Measurements from ENCODE around the gene STAT1.
"Not testable (repeated sequence)": the region's sequence is repeated elsewhere in the genome, so short reads cannot be mapped to it uniquely, and the experiment has no call there.

STAT1 gene

DNA sequence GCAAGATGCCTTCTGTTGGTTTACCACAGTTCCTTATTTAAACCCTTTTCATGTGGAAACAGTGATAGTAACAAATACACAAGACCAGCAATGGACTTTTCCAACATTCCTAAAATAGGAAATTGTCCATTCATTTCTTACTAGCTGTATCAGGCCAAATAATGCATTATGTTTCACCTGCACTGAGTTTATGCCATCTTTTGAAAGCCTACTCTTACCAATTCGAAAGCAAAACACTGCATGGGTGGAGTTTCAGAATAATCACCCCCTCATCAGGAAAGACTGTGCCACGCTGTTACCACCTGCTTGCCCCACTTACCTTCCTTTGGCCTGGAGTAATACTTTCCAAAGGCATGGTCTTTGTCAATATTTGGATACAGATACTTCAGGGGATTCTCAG, 37.5 kb downstream of the STAT1 start:
- DNase-seq (ENCODE audit: insufficient read length, low spot score) (no peak), FAIRE-seq (no peak)
- TF ChIP-seq POLR2A (IDR thresholded peaks at IDR 0.05; ENCODE audit: low read depth, low read length): no peak

DNA sequence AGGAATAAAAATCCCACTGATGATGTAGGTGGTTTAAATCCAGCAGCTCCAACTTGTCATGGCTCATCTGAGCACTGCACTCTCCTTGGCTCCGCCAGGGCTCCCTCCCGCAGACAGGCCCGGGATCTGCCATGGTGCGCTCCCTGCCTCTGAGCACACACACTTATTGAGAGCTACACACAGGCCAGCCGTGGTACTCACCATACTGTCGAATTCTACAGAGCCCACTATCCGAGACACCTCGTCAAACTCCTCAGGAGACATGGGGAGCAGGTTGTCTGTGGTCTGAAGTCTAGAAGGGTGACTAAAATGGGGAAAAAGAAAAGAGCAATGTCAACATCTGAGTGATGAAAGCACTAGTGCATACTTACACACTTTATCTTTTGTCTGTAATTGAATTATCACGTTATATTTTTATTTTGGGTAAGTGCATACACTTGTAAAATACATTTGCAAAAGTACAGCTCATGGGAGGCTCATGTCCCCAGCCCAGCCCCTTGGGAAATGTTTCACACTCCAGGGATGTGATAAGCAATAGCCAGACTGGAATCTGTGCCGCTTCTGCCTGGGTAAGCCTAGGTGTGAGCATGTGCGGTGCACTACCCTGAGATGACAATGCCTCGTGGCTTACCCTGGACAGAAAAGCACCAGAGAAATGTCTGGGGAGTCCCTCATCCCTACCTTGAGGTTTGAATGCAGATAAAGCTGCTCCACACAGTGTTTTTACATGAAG, 39.2 kb downstream of the STAT1 start:
- TF ChIP-seq POLR2A (IDR thresholded peaks at IDR 0.05; ENCODE audit: low read depth, low read length): no peak
- no peak for FAIRE-seq
- DNase-seq (ENCODE audit: insufficient read length, low spot score): no peak

DNA sequence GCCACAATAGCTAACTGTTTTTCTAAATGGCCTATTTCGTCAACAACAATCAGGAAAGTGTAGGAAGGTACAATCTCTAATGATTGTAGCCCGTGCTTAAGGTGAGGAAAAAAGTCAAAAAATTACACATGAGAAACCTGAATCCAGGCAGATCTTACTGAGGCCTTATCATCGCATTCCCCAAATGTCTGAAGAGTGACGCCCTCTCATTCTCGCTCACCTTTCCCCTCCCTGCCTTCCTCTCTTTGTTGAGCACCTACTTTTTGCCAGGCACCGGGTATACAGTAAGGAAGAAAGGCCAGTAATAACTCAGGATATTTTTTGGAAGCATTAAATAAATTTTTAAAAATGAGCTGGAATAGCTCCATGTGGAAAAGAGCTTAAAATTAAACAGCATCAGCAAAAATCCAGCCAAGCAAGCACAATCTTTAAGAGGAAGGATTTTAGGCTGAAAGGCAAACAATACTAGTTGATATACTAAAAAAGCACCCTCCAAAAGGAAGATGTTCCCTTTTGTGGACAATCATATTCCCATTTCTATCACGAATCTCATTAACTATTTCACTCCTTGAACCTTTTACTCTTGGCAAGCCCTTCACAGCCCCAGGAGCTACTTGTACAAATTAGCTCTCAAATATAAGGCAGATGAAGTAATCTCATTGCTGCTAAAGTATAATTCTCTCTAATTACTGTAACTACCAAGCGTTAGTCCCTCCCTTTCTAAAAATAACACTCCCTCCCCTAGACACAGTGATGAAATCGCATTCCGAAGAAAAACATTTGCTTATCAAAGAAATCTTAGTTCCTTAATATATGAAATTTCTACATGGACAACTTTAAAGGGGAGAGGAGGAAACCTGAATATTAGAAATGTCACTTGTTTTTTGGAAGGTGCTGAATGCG, 40.0 kb downstream of the STAT1 start:
- no peak for TF ChIP-seq POLR2A (IDR thresholded peaks at IDR 0.05; ENCODE audit: low read depth, low read length)
- no peak for DNase-seq (ENCODE audit: insufficient read length, low spot score)
- FAIRE-seq: no peak

GRCh38 chr2:190973262-190973661, 40.7 kb downstream of the STAT1 start:
- no peak for TF ChIP-seq POLR2A (IDR thresholded peaks at IDR 0.05; ENCODE audit: low read depth, low read length)
- DNase-seq (ENCODE audit: insufficient read length, low spot score) (no peak), FAIRE-seq (no peak)

- TF ChIP-seq POLR2A (IDR thresholded peaks at IDR 0.05; ENCODE audit: low read depth, low read length): no peak
- DNase-seq (ENCODE audit: insufficient read length, low spot score) (no peak), FAIRE-seq (no peak)
These were observed 41.1 kb downstream of the STAT1 start for GRCh38 chr2:190972846-190973245.

- TF ChIP-seq POLR2A (IDR thresholded peaks at IDR 0.05; ENCODE audit: low read depth, low read length): no peak
- DNase-seq (ENCODE audit: insufficient read length, low spot score) (no peak), FAIRE-seq (no peak)
These were observed 41.8 kb downstream of the STAT1 start for GRCh38 chr2:190972213-190972612.

GRCh38 chr2:190970873-190971506, 43.0 kb downstream of the STAT1 start:
- TF ChIP-seq POLR2A (IDR thresholded peaks at IDR 0.05; ENCODE audit: low read depth, low read length): no peak
- no peak for FAIRE-seq

GRCh38 chr2:190970160-190970559, 43.8 kb downstream of the STAT1 start:
- FAIRE-seq (no peak), DNase-seq (ENCODE audit: insufficient read length, low spot score) (no peak)
- TF ChIP-seq POLR2A (IDR thresholded peaks at IDR 0.05; ENCODE audit: low read depth, low read length): no peak

More at GRCh38 chr2:190970873-190971506, 43.0 kb downstream of the STAT1 start:
- DNase-seq (ENCODE audit: insufficient read length, low spot score): no peak

GRCh38 chr2:190968522-190968921, 45.4 kb downstream of the STAT1 start:
- DNase-seq (ENCODE audit: insufficient read length, low spot score): no peak
- TF ChIP-seq POLR2A (IDR thresholded peaks at IDR 0.05; ENCODE audit: low read depth, low read length): no peak
- no peak for FAIRE-seq

DNA sequence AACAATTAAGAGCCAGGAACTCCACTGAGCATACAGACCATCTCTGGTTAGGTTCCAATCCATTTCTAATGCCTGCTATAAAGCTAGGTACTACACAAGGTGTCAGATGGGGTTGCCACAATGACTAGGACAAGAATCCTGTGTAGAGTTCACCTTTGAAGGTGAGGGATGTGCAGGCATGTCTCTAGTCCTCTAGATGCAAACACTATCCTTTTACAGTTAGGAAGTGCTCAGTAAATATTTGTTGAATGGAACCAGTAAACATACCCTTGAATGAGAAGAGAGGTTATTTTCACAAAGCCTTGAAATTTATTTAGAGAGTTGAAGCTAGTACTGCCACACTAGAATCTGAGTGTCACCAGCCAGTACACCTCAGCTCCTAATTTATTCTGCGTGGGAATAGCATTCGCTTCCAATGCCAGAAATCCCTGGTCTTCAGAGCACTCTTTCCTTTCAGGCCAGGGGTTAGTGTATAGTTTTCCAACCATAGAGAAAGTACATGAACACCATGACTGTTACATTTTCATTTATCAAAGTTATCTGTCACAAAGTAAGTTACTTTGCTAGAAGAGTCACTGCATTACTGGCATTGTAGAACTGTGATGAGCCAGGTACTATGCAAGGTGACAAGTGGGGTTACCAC, 48.3 kb downstream of the STAT1 start:
- no peak for FAIRE-seq
- no peak for TF ChIP-seq POLR2A (IDR thresholded peaks at IDR 0.05; ENCODE audit: low read depth, low read length)

GRCh38 chr2:190964170-190964795, 49.7 kb downstream of the STAT1 start:
- FAIRE-seq (no peak), DNase-seq (ENCODE audit: insufficient read length, low spot score) (no peak)
- no peak for TF ChIP-seq POLR2A (IDR thresholded peaks at IDR 0.05; ENCODE audit: low read depth, low read length)

More for the DNA sequence above, 48.3 kb downstream of the STAT1 start:
- no peak for DNase-seq (ENCODE audit: insufficient read length, low spot score)

DNA sequence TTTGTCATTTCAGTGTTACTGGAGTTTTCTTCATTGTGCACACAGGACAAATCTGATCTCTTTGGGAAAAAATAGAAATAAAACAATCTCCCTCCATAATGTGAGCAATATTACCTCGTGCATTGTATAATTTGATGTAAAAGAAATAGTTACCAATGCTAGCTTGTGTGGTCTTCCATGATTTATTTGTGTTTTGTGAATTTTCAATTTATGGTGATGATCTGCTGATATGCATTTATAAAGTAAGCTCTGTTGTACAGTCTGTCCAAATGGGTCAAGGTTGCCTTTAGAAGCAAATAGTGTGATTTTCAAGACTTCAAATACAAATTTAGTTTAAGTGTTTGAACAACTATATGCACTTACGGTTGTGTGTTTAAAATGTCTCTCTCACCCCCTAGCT, 50.9 kb downstream of the STAT1 start:
- no peak for DNase-seq (ENCODE audit: insufficient read length, low spot score)
- no peak for TF ChIP-seq POLR2A (IDR thresholded peaks at IDR 0.05; ENCODE audit: low read depth, low read length)
- no peak for FAIRE-seq

DNA sequence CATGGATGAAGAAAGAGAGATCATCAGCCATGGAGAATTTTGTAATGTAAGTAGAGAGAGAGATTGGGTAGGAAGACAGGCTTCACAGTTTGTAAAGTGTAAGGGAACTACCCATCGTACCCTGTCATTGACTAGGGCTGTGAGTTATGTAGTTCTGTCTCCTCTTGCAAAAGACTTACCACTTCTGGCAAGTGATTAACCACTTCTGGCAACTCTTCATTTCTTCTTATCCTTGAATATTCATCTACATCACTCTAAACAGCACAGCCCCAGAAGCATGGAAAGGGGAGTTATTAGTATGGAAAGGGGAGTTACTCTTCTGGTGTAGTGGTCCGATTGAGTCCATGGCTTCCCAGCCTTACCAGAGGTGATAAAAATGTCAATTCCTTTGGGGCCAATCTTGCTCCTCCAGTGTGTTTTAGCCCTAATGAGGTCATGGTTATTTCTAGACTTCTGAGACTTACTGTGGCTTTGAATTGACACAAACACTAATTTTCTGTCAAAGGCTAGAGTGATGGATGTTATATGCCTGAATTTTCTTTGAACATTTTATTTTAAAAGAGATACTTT, 52.0 kb downstream of the STAT1 start:
- no peak for FAIRE-seq
- no peak for TF ChIP-seq POLR2A (IDR thresholded peaks at IDR 0.05; ENCODE audit: low read depth, low read length)

GRCh38 chr2:190961117-190961516, 52.9 kb downstream of the STAT1 start:
- not testable (repeated sequence) for FAIRE-seq; DNase-seq (ENCODE audit: insufficient read length, low spot score)

More for the DNA sequence above, 52.0 kb downstream of the STAT1 start:
- no peak for DNase-seq (ENCODE audit: insufficient read length, low spot score)
